ACC112 (cell line): ENCODE data around the gene CLEC16A.

ENCODE experiments used
- H2AFZ ChIP-seq: fragments of 200-600 bp; sonication (generic); one replicate; pipeline ENCODE4 v1.6.0; 2017; ENCODE audit warnings: antibody characterized with exemption, low read length; ENCODE audit not compliant: unreplicated experiment
- H3K27ac ChIP-seq: fragments of 200-600 bp; sonication (generic); 2 replicates; pipeline ENCODE4 v1.5.1; 2014; ENCODE audit warnings: low read depth, mild to moderate bottlenecking, antibody characterized with exemption, low read length, moderate library complexity
- H3K27me3 ChIP-seq: fragments of 200-600 bp; sonication (generic); 2 replicates; pipeline ENCODE4 v1.6.1; 2014; ENCODE audit warnings: mild to moderate bottlenecking, antibody characterized with exemption, low read length, moderate library complexity, mixed read lengths; ENCODE audit not compliant: insufficient read depth
- H3K36me3 ChIP-seq: fragments of 200-600 bp; sonication (generic); 2 replicates; pipeline ENCODE4 v1.6.1; 2016; ENCODE audit warnings: mild to moderate bottlenecking, antibody characterized with exemption, low read length, moderate library complexity, mixed read lengths; ENCODE audit not compliant: insufficient read depth
- H3K4me1 ChIP-seq: fragments of 200-600 bp; sonication (generic); one replicate; pipeline ENCODE4 v1.6.1; 2016; ENCODE audit warnings: low read length, mixed read lengths; ENCODE audit not compliant: insufficient read depth, unreplicated experiment, control insufficient read depth
- H3K4me3 ChIP-seq: fragments of 200-600 bp; sonication (generic); 2 replicates; pipeline ENCODE4 v1.5.1; 2014; ENCODE audit warnings: mild to moderate bottlenecking, low read depth, low read length
- H3K79me2 ChIP-seq: fragments of 200-600 bp; sonication (generic); one replicate; pipeline ENCODE4 v1.6.0; 2016; ENCODE audit warnings: low read length; ENCODE audit not compliant: control insufficient read depth, unreplicated experiment, insufficient read depth

CLEC16A gene

DNA sequence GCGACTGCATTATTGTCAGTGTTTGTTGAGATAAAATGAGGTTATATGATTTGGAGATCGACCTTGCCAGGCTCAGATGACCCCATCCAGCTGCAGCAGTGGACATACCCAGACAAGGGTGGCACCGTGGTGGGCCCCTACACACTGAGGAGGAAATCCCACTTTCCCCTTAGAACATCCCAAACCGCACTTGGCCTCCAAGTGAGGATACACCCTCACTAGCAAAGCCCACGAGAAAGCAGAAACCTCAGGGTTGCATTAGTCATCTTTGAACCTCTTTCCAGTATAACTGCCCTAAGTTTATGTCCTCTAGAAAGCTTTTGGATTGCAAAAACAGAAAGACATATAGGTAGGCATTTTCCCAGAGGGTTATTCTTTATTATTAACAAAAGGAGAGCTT lies 101.5 kb downstream of the CLEC16A start:
- Histone ChIP-seq H3K4me3 (no peak overlapping the region), H2AFZ (no peak overlapping the region), H3K79me2 (no peaks in the 10 kb centered on the region), H3K27me3 (no peaks in the 10 kb centered on the region), H3K36me3 (peaks cover 4% of the 10 kb centered on the region; the same call in 1 of the 2 replicates), H3K27ac (no peak overlapping the region), H3K4me1 (peaks cover 12% of the 10 kb centered on the region)

DNA sequence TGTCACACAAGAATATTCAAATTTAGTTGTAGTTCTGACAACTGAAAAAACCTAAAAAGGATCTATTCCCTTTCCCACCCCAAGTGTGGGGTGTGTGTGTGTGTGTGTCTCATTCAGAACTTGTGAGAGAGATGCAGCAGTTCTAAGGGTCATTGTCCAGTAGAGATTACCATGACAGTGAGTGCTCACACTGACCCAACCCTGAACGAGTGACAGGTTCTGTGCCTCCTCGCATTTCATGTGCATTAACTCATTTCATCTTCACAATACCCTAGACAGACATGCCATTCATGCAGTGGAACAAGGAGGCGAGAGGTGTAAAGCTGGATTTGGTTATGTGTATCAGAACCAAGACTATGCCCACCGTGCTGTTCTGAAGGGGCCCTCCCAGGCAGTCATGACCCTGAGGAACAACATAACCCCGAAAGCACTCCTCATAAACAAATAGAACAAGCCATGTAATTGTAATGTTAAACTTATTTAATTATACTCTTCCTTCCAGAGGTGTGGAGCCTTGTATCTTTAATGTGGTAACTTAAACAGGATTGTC lies 102.1 kb downstream of the CLEC16A start:
- Histone ChIP-seq H3K4me3 (no peak overlapping the region), H2AFZ (no peak overlapping the region), H3K79me2 (no peaks in the 10 kb centered on the region), H3K27ac (no peak overlapping the region), H3K27me3 (no peaks in the 10 kb centered on the region), H3K36me3 (peaks cover 4% of the 10 kb centered on the region; the same call in 1 of the 2 replicates), H3K4me1 (peaks cover 12% of the 10 kb centered on the region)

DNA sequence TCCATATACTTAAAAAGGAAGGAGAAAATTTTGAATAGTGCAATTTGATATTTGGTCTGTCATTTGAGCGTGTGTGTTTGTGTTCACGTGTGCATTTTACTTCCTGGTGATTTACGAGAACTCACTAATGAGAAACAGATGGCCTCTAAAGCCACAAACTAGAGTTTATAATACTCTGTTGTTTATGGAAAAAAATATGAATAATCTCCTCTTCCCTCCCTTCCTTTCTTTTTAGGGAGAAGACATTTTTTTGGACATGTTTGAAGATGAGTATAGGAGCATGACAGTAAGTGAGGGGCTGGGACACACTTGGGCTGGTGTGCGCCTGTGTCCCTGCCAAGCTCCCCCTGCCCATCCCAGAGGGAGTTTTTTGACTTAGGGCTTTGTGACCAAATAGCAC lies 102.7 kb downstream of the CLEC16A start:
- Histone ChIP-seq H3K4me1 (peaks cover 12% of the 10 kb centered on the region), H2AFZ (no peak overlapping the region), H3K4me3 (no peak overlapping the region), H3K36me3 (peaks cover 4% of the 10 kb centered on the region; the same call in 1 of the 2 replicates), H3K79me2 (no peaks in the 10 kb centered on the region), H3K27me3 (no peaks in the 10 kb centered on the region), H3K27ac (no peak overlapping the region)

DNA sequence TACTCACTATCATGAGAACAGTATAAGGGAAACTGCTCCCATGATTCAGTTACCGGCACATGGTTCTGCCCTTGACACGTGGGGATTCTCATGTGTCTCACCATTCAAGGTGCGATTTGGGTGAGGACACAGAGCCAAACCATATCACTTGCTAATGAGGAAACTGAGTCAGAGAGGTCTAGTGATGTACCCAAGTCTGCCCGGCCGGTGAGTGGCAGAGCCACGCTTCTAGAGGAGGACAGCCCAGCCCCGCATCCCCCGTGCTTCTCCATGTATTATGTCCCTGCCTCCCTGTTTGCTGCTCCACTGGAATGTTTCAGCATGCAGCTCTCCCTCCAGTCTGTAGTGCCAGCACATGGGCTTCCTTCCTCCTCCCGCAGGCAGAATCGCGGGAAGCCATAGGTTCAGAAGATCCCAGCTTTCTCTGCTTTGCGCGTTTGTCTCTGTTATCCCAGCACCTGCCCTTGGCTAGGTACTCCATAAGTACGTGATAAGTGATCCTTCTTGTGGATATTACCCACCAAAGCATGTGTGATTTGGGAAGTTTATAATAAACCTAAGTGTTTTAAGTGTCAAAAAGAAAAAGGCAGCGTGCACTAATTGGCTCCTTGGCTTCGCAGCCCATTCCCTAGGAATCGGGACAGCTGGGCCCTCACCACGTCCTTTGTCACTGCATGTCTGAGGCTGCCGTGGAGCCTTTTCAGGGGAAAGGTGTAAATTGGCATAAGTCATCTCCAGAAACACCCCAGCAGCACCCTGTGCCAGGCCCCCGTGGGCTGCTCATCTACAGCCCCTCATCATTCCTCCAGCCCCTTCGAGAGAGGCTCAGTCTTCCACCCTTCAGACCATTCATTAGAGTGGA lies 103.8 kb downstream of the CLEC16A start:
- no peak overlapping the region for H3K27ac ChIP-seq
- H2AFZ ChIP-seq = no peak overlapping the region
- H3K4me1 ChIP-seq = peaks cover 12% of the 10 kb centered on the region

DNA sequence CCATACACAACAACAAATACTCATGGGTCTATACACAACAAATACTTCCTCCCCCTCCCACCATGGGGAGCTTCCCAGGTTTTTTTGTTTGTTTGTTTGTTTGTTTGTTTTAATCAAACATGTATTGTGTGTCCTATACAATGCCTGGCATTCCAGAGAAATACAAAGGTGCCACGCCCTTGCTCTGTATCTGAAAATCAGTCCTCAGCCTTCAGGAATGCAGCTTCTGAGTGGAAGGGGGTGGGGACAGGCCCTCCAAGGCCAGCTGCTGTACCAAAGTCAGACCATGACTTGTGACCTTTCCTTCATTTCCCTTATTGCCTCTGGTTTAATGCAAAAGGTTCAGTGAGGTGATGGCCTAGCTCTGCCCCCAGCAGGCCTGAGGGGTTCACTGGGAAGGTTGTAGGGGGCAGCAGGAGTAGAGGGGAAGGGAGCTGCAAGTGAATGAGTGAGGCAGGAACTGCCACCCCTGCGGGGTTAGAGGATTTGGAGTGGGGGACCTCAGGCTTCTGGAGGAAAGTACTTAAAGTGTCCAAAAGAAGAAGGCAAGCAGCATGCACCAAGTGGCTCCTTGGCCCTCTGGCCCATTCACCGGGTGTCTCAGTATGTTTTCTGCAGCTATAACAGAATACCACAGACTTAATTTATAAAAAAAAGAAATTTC lies 105.2 kb downstream of the CLEC16A start:
- H3K4me3 ChIP-seq = no peak overlapping the region
- H3K36me3 ChIP-seq = no peaks in the 10 kb centered on the region
- no peak overlapping the region for H2AFZ ChIP-seq
- no peaks in the 10 kb centered on the region for H3K27me3 ChIP-seq
- H3K79me2 ChIP-seq = no peaks in the 10 kb centered on the region
- H3K27ac ChIP-seq = no peak overlapping the region
- peaks cover 12% of the 10 kb centered on the region for H3K4me1 ChIP-seq

More for the DNA sequence above, 103.8 kb downstream of the CLEC16A start:
- Histone ChIP-seq H3K79me2 (no peaks in the 10 kb centered on the region), H3K27me3 (no peaks in the 10 kb centered on the region), H3K36me3 (no peaks in the 10 kb centered on the region), H3K4me3 (no peak overlapping the region)

DNA sequence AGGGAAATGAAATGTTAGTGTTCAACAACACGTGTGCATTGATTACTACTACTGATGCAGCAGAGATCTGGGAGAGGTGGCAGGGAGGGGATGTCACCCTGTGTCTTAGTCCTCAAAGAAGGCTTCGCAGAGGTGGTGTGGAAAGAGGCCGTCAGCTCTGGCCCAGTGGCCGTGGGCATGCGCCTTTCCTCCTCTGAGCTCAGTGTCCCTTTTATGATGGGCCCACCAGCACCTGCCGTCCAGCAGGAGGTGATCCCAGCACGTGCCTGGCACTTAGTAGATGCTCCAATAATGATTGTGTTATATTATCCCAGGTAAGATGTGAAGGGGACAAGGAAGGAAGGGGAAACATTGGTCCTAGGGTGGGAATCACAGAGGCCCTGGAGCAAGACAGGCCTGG lies 106.2 kb downstream of the CLEC16A start:
- Histone ChIP-seq H3K79me2 (no peaks in the 10 kb centered on the region), H3K4me1 (peaks cover 12% of the 10 kb centered on the region), H3K27me3 (no peaks in the 10 kb centered on the region), H3K4me3 (no peak overlapping the region), H3K36me3 (no peaks in the 10 kb centered on the region), H3K27ac (no peak overlapping the region), H2AFZ (no peak overlapping the region)

DNA sequence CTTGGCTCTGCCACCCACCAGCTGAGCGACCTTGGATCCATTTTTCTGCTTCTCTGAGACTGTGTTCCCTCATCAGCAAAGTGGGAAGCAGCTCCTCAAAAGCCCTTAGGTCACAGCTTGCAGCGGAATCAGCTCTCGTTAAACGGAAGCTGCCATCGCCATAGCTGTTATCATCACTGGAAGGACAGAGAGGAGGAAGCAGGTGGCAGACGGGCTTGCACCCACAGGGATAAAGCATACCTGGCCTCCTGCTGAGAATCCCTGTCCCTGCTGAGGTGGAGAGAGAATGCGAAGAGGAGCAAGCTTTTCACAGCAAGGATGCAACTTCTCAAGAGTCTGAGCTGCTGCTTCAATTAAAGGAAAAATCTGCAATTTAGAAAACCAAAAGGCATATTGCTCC lies 106.6 kb downstream of the CLEC16A start:
- H3K4me1 ChIP-seq = peaks cover 15% of the 10 kb centered on the region
- H3K27me3 ChIP-seq = no peaks in the 10 kb centered on the region
- H3K27ac ChIP-seq = no peak overlapping the region
- no peak overlapping the region for H2AFZ ChIP-seq
- H3K36me3 ChIP-seq = no peaks in the 10 kb centered on the region
- no peaks in the 10 kb centered on the region for H3K79me2 ChIP-seq
- no peak overlapping the region for H3K4me3 ChIP-seq

DNA sequence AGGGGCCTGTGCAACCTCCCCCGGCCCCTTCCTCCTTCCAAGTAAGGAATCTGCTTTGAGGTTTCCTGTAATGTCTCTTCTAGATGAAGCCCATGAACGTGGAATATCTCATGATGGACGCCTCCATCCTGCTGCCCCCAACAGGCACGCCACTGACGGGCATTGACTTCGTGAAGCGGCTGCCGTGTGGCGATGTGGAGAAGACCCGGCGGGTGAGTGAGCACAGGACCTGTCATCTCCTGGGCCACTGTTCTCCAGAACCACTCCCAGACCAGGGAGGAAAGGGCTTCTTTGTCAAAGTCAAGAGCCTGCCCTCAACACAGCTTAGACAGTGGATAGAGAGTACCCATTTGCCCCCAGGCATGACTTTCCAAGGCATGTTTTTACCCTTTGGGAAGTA lies 107.1 kb downstream of the CLEC16A start:
- Histone ChIP-seq H3K27me3 (no peaks in the 10 kb centered on the region), H3K79me2 (no peaks in the 10 kb centered on the region), H3K4me1 (peaks cover 20% of the 10 kb centered on the region), H2AFZ (no peak overlapping the region), H3K4me3 (no peak overlapping the region), H3K36me3 (no peaks in the 10 kb centered on the region), H3K27ac (no peak overlapping the region)

DNA sequence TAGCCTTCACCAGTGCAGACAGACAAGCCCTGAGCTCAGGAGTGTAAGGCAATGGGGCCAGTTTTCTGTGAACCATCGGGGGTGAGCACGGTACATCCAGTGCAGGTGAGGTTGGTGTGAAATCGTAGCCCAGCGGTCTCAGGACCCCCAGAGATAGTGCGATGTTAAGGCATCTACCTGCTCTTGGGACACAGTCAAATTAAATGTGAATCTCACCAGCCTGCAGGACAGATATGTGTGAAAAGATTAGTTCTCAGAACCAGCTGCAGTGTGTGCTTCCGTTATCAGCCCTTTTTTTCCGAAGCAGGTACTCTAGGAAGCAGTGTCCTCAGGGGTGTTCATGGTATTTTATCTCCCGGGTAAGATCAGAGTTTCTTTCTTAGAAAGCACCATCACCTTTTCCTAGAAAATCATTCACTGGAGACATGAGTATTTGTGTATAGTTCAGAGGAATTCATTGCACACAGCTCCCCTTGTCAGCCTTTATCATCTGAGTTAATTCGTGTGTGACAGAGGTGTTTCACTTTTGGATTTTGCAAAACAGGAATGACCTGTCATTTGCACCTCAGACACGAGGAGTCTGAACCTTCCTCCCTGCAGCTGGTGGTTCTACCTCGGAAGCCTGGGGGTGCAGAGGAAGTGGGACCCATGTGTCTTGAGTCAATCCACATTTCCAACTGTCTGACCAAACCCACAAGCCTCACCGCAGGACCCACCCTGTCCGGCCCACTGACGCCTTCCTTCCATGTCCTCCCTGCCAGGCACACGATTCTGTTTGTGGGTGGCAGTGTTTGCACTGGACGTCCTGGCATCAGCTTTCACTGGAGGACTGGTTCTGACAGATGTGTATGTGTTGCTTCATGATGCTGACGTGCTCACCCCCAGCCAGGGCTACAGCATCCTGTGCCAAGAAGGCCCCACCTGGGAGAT lies 107.8 kb downstream of the CLEC16A start:
- no peaks in the 10 kb centered on the region for H3K79me2 ChIP-seq
- no peak overlapping the region for H2AFZ ChIP-seq
- H3K4me1 ChIP-seq = peaks cover 23% of the 10 kb centered on the region
- H3K36me3 ChIP-seq = no peaks in the 10 kb centered on the region
- no peaks in the 10 kb centered on the region for H3K27me3 ChIP-seq
- no peak overlapping the region for H3K27ac ChIP-seq
- H3K4me3 ChIP-seq = no peak overlapping the region

DNA sequence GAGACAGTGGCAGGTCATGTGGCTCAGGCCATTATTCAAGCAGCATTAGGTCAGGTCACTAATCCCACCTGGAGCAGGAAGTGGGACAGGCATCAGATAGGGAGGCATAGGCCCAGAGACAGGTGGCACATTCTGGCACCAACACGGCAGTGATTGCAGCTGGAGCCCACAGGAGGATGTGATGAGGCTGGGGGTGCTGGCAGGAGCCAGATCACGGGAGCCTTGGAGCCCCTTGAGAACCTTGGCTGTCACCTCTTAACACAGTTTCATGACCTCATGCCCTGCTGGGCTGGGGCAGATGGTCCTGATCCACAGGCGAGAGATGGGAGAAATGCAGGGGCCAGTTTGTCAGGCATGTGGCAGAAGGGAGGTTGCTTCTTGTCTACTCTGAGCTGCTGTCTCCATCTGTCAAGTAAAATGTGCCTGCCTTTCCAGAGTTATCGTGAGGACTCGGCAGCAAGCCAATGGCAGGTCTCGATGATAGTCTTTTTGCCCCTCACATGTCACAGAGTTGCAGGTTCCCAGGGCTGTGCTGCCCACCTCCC lies 109.6 kb downstream of the CLEC16A start:
- Histone ChIP-seq H3K27me3 (no peaks in the 10 kb centered on the region), H2AFZ (no peak overlapping the region), H3K36me3 (no peaks in the 10 kb centered on the region), H3K4me3 (no peak overlapping the region), H3K27ac (no peak overlapping the region), H3K4me1 (peaks cover 20% of the 10 kb centered on the region), H3K79me2 (no peaks in the 10 kb centered on the region)
